Adrenal gland (tissue), 12 donors: ENCODE measurements around the gene TCL1B. TPM values are rescaled to one million over a fixed set of nuclear protein-coding genes. Genes with fewer than 3 reads are reported as not detected.
A peak's percentile ranks its signal among the peaks of the same experiment; 100 is the strongest.

ENCODE experiments used
- DNase-seq, 7 donors: peaks; one replicate each; pipeline ENCODE4 v3.0.0-alpha.2; 2019 to 2020
- H3K27ac ChIP-seq, 5 donors: fragments of 200-600 bp; sonication (generic) in 4 of 5; 1 replicate in 3 of 5; 2 replicates in 2 of 5; pipeline versions ENCODE4 v1.5.1 to v1.8.0; 2016 to 2020; ENCODE audit warnings: mild to moderate bottlenecking in 1 of 5
- H3K27me3 ChIP-seq: fragments of 200-600 bp; 2 replicates; pipeline ENCODE4 v1.8.0; 2021
- H3K36me3 ChIP-seq, 2 donors: fragments of 200-600 bp; replicated peaks in 1 of 2; 1 replicate in 1 of 2; 2 replicates in 1 of 2; pipeline versions ENCODE4 v1.5.1 to v1.8.0; 2018 to 2022
- H3K4me1 ChIP-seq, 2 donors: fragments of 200-600 bp; replicated peaks in 1 of 2; 1 replicate in 1 of 2; 2 replicates in 1 of 2; pipeline versions ENCODE4 v1.5.1 to v1.8.0; 2018 to 2021
- H3K4me3 ChIP-seq, 4 donors: fragments of 200-600 bp; sonication (generic) in 3 of 4; one replicate each; pipeline ENCODE4 v1.5.1; 2016 to 2018
- H3K9me3 ChIP-seq, 3 donors: fragments of 200-600 bp; sonication (generic) in 1 of 3; replicated peaks in 1 of 3; 1 replicate in 2 of 3; 2 replicates in 1 of 3; pipeline versions ENCODE4 v1.5.1 to v1.8.0; 2016 to 2021
- CTCF ChIP-seq, 6 experiments: fragments of 450-650 bp in 4 of 6; fragments of 200-600 bp in 2 of 6; sonication (generic) in 1 of 6; IDR thresholded peaks; 1 replicate in 5 of 6; 2 replicates in 1 of 6; pipeline versions ENCODE4 v1.5.1 to v1.8.0; 2016 to 2021; ENCODE audit warnings: antibody characterized with exemption in 6 of 6, mild to moderate bottlenecking in 2 of 6, moderate library complexity in 1 of 6
- POLR2A ChIP-seq, 2 donors: fragments of 450-650 bp; IDR thresholded peaks; one replicate each; pipeline ENCODE4 v1.6.1; 2017; ENCODE audit warnings: antibody characterized with exemption in 2 of 2, mild to moderate bottlenecking in 2 of 2, moderate library complexity in 1 of 2
- WGBS, 4 donors: extraction: QIAGEN DNeasy Blood & Tissue Kit in 2 of 4; methylation state at CpG; one replicate each; pipeline versions ENCODE4 v1.1.5 to v1.1.7; 2013 to 2017; 5-methylcytosine and 5-hydroxymethylcytosine counted together
- intact Hi-C, 2 donors: fragments of 100-400 bp; cut with DNase I; formaldehyde crosslinking; loops; one replicate each; pipeline versions ENCODE4 v1.14.1 to v1.15.0; 2022 to 2023
- polyA plus RNA-seq, 3 donors: library from polyadenylated mRNA; stranded (reverse); fragments of 200-250 nt in 2 of 3; fragments of 350-450 nt in 1 of 3; fragmentation: Illumina TruSeq in 1 of 3; extraction: RNeasy Lipid Tissue Mini Kit (QIAGEN cat#74804) in 1 of 3; gene quantifications; one replicate each; pipeline ENCODE4 v1.2.3, GENCODE V29; 2013 to 2014
- total RNA-seq, 9 donors: library from RNA; depleted of rRNA in 4 of 9; stranded (reverse); fragments of >200 nt in 4 of 9; fragments of 120-200 nt in 1 of 9; fragmentation: NEBNext Ultra II Directional in 1 of 9; extraction: Animal tissue kit (Norgen Biotek cat#: 25700) in 1 of 9; gene quantifications; one replicate each; pipeline versions ENCODE4 v1.1.0 to v1.2.4, GENCODE V29; 2013 to 2023
- donor health status: healthy with polysubstance abuse.
- donor health status: Bipolar disorder and iron deficiency.
- donor health status: DM: yes; HTN: yes; CAD: no.
- donor health status: DM: no; HTN: no; CAD: no.
- donor health status: DM: no; HTN: no; CAD: no.
- donor health status: DM: yes; HTN: yes; CAD: no.

Gene TCL1B
- total and polyA plus RNA-seq, 12 donors: 0.06 to 0.13 TPM; not detected in 10

GRCh38 chr14:95668235-95668772 lies 17.9 kb upstream of the TCL1B start:
- WGBS, 4 donors: 80 to 89% (median 86%) methylated on average over 10 of the region's 10 CpGs
- DNase-seq: no peak
- no peaks in the 10 kb centered on the region for H3K9me3 ChIP-seq
- no peak overlapping the region for H3K4me3 ChIP-seq
- H3K27ac ChIP-seq: no peak overlapping the region
- TF ChIP-seq CTCF (IDR thresholded peaks at IDR 0.05) (no peak), POLR2A (IDR thresholded peaks at IDR 0.05) (no peak)
- intact Hi-C loops: no loop called here
- H3K27me3 ChIP-seq: no peaks in the 10 kb centered on the region
- peaks cover 0 to 9% of the 10 kb centered on the region in 2 donors for H3K4me1 ChIP-seq
- H3K36me3 ChIP-seq: no peaks in the 10 kb centered on the region

GRCh38 chr14:95674613-95675012 lies 11.6 kb upstream of the TCL1B start:
- Histone ChIP-seq H3K27ac (no peak overlapping the region), H3K4me1 (peaks cover 5 to 17% of the 10 kb centered on the region in 2 donors), H3K36me3 (no peaks in the 10 kb centered on the region), H3K9me3 (no peaks in the 10 kb centered on the region), H3K4me3 (no peak overlapping the region), H3K27me3 (no peaks in the 10 kb centered on the region)
- 81 to 91% (median 85%) methylated on average over 3 to 4 of the region's 4 CpGs for WGBS, 4 donors
- no peak for TF ChIP-seq CTCF (IDR thresholded peaks at IDR 0.05)
- TF ChIP-seq POLR2A (IDR thresholded peaks at IDR 0.05): no peak
- intact Hi-C loops: no loop called here
- no peak for DNase-seq

- Histone ChIP-seq H3K27ac (no peak overlapping the region), H3K36me3 (no peaks in the 10 kb centered on the region), H3K9me3 (no peaks in the 10 kb centered on the region), H3K27me3 (no peaks in the 10 kb centered on the region), H3K4me1 (peaks cover 5 to 19% of the 10 kb centered on the region in 2 donors), H3K4me3 (no peak overlapping the region)
- intact Hi-C loops: no loop called here
- TF ChIP-seq CTCF (IDR thresholded peaks at IDR 0.05): no peak
- TF ChIP-seq POLR2A (IDR thresholded peaks at IDR 0.05): no peak
- 67 to 80% (median 72%) methylated on average over 4 of the region's 4 CpGs for whole genome bisulfite sequencing, 4 donors
- DNase-seq: no peak
These were observed 10.7 kb upstream of the TCL1B start for GRCh38 chr14:95675486-95675885.

GRCh38 chr14:95677179-95677835 lies 8.9 kb upstream of the TCL1B start:
- intact Hi-C loops: no loop called here
- Histone ChIP-seq H3K4me1 (peaks cover 5 to 19% of the 10 kb centered on the region in 2 donors), H3K27ac (peak overlapping the region in 1 of 5 donors; percentile 28), H3K9me3 (no peaks in the 10 kb centered on the region), H3K27me3 (no peaks in the 10 kb centered on the region), H3K4me3 (no peak overlapping the region), H3K36me3 (no peaks in the 10 kb centered on the region)
- TF ChIP-seq CTCF (IDR thresholded peaks at IDR 0.05) (no peak), POLR2A (IDR thresholded peaks at IDR 0.05) (no peak)
- DNase-seq: peak in 5 of 7 donors; percentile 39 to 73 (median 42)
- 18 to 47% (median 35%) methylated on average over 4 of the region's 4 CpGs for WGBS, 4 donors
